ENCODE data around the gene CABCOCO1.

Gene CABCOCO1

DNA sequence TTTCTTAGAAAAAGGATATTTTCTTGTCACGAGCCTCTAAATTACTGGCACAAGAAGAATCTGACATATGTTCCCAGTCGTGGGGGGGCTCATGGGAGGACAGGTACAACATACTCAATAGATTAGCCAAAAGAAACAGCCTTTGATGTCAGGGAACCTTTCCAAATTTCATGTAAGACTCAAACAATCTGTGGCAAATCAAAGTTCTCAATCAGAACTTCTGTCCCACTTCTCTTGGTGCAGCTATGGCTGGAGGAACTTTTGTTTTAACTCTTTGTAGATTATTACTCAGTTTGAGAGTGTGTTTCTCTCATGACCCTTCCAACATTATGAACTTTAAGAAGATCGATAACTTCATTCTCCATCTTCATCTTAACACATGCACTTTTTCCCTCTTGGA lies 124.4 kb downstream of the CABCOCO1 start:
- DNase-seq: no peak

DNA sequence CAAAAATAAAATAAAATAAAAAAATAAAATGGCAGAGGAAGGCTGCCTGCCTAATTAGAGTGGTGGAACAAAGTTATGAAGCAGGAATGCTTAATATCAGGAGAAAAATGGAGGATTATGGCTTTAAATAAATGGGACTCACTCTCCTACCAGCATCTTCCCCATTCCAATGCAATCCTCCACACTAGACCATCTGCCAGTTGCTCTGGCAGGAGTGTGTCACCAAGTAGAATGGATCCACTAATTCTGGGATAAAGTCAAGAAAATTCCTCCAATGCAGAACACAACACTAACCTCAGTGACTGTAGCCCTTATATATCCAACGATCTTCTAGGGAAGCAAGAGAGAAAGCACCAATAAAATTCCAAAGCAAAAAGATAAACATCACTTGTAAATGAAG lies 126.3 kb downstream of the CABCOCO1 start:
- DNase-seq: no peak

DNA sequence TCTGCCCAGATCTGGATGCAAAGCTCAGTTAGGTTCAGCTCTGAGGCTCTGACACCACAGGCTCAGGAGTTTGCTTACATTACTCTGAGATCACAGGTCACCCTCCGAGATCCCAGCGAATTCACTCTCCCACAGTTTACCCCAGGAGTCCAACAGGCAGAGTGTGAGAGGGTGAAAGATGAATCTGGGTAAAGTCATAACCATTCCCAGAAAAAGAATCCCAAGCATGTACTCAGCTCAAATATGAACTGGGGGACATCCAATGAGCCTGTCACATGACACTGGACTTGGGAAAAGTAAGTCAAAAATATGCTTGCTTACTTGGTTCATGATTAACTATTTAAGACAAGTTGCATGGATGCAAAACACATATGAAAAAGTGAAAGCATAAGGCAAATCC lies 128.5 kb downstream of the CABCOCO1 start:
- no peak for DNase-seq

DNA sequence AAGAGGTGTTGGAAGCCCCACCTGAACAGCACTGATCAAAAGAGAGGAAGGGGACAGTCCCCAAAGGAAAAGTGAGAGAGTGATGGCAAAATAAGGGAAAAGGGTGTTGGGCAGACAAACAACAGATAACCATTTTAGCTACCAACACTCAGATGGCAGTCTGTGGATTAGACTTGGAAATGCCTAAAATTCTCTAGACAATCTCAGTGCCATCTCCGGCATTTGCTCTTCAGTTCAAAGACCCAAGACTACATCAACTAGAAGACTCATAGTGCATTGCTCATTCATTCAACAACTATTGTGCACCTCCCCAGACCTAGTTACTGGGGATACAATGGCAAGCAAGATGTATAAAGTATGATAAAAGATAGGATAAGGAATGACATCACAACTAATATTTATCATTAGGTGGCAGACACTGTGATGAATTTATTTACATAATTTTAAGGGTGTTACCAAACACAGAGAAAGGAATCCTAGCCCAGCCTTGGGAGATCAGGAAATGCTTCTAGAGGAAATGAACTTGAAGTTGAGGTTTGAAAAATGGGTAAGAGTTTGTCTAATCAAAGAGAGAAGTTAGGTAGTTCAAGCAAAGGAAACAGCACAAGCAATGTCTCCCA lies 129.5 kb downstream of the CABCOCO1 start:
- DNase-seq: no peak

DNA sequence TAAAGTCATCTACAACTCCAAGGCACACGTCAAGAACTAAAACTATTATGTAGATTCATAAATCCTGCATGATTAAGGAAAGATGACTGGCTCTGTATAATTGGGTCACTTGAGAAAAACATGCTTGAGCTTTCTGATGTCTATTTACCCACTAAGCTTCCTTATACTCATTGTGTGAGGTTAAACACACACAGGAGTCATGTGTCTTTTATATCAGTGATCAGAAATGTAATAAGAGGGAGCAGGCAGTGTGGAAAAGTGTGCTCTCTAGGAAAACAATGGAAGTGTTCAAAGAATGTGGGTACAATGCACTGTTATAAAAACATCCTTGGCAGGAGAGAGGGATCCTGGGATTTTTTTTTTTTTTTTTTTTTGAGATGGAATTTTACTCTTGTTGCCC lies 130.2 kb downstream of the CABCOCO1 start:
- no peak for DNase-seq

DNA sequence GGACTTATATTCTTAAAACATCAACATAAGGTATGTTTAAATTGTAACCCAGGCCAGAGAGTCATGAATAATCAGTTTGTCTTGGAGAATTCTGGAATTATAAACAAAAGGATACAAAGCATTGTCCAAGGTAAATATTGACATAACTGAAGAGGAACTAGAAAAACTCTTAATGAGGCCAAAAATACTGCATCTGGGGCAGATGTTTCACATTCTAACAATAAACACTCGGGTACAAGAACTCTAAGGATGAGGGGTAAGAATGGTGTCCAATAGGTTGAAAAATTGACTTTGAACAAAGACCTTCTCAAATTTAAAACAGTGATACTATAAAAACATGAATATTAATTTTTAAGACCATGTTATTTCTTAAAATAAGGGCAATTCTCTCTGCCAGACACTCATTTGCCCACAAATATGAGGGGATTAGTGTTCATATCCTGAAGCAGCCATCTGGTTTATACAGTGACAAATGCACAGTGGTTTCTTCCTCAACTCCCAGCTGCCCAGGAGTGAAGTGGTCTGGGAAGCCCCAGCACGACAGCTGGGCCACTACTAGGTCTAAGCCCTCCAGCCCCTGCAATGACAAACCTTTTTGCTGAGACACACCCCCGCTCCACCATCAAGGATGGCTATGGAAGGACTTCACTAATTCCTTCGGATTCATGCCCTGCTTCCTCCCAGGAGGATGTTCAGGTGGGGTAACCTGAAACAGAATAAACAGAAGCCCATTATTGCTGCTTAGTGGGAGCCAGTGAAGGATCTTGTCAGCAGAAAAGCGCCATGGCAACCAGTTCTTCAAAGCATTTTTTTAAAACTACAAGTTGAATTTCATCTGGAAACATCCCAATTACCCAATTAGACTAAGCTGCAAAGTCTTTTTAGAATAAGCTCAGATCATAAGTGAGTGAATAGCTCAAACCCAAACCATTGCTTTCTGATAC lies 131.3 kb downstream of the CABCOCO1 start:
- no peak for DNase-seq

DNA sequence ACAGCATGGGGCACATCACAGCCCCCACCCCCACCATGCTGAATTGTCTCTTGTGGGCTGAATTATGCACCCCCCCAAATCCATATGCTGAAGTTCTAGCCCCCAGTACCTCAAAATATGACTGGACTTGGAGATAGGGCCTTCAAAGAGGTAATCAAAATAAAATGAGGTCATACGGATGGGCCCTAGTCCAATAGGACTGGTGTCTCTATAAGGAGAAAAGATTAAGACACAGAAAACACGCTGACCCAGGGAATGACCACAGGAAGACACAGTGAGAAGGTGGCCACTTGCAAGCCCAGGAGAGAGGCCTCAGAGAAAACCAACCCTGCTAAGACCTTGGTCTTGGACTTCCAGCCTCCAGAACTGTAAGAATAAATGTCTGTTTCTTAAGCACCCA lies 132.4 kb downstream of the CABCOCO1 start:
- DNase-seq: no peak

DNA sequence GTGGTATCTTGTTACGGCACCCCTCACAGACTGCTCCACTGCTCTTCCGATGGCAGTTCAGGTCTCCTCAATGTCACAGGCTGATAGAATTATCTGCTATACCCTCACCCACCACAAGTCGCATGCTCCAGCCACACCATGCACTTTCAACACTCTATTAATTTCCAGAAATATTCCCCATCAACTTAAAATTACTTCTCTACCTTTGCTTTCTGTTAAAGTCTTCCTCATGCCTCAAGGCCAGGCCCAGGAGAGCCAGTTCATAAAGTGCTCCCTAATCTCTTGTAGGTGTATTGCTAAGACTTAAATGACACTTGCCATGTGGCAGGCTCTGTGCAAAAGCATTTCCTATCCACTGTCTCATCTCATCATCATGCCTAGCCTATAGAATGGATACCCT lies 132.8 kb downstream of the CABCOCO1 start:
- DNase-seq: no peak

DNA sequence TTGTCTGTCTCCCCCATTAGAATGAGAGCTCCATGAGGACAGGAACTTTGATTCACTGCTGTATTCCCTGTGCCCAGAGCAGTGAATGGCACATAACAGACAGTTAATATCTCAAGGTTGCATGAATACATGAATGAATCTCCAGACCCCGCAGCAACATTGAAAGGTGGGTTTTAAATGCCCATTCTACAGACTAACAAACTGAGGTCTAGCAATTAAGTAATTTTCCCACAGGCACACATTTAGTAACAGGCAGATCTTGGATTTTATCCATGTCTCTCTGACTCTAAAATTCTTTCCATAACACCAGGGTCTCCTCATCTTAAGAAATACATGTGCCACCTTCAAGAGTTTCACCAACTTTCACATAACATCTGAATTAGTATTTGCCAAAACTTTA lies 134.1 kb downstream of the CABCOCO1 start:
- DNase-seq: no peak

DNA sequence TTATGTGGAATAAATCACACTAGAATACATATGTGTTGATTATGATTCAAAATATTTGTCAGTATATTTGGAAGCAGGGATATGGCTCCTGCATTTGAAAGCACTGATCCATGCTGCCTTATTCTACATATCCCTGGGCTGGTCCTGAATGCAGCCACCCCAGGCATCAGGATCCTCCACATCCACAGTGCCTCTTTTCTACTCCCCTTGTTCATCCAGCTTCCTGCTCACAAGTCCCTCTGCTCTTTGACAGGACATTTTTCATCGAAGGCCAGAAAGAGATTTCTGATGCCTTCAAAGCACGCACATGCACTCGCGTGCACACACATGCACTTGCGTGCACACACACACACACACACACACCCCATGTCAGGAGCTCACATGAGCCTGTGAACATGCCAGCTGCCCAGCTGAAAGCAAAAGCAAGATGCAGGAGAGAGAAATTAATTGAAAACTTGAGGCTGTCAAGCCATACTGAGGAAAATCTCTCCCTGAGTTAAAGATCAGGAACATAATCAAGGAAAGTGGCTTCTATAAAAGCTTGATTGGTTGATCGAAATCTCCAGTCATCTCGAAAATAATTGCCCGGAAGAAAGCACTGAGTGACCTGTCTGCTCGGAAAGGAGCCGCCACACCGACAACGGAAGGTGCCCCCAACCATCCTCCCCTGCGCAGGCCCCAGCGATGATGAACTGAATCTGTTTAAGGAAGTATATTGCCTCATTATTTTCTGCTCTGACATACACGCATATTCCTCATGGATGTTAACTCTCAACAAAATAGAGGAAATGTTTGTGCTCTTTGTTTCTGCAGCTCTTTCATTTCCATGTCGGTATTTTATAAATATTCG lies 134.8 kb downstream of the CABCOCO1 start:
- DNase-seq: no peak

DNA sequence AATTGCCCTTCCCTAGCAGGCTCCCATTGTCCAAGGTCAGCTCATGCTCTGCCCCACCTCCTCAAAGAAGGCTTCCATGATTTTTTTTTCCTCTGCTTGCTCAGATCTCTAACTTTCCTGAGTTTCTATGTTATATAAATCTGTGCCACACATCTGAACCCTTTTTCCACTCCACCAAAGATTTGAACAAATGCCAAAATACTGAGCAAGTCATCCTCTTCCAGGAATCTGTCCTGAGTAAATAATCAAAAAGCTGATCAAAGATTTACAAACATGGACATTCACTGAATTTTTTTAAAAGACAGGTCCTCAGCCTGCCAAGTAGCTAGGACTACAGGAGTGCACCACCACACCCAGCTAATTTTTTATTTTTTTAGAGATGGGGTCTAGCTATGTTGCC lies 136.0 kb downstream of the CABCOCO1 start:
- no peak for DNase-seq

DNA sequence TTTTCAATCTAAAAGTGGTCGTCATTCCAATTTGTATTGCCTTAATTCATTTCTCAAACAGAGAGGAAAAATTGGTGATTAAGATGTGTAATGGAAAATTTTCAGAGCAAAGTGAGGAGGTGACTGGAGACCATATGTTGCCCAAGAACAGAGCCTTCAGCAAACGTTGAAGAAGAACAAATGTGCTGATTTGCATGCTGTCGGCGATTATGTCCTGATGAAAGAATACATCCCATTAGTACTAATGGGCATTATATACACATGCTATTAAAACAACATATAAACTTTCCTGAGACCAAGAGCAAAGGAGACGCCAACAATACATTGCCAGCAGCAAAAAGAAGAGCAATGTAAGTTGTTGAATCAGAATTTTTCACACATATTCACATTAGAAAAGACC lies 138.8 kb downstream of the CABCOCO1 start:
- no peak for DNase-seq

DNA sequence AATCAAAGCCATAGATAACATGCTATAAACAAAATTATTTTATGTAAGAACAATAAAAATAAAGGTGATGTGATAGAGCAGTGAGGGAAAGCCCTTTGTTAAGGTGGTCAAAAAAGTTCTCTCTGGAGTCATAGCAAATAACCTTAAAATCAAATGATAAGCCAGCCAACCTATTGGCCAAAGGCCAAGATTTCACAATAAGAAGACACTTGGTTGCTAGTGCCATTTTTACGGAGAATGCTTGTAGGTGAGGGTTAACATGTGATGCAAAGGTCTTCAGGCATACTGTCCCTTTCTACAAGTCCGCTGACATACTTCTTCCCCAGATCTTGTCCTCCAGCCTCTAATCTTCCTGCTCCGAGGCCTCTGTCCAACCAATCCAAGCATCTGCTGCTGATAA lies 140.5 kb downstream of the CABCOCO1 start:
- no peak for DNase-seq

DNA sequence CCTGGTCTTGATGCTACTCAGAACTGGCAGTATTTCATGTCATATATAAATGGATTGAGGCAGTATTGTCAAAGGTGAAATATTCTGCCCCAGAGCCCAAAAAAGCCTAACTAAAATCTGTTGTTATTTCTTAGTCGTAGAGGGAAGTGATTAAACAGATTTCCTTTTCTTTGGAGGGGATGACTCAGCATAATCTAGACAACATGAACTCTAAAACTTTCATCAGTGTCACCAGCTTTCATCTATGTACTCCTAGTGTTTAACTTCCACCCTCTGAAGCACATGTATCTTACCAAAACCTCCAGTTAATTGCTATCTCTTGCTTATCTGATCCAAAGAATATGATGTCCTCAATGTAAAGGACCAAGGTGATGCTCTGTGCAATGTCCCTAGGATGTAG lies 141.7 kb downstream of the CABCOCO1 start:
- no peak for DNase-seq

DNA sequence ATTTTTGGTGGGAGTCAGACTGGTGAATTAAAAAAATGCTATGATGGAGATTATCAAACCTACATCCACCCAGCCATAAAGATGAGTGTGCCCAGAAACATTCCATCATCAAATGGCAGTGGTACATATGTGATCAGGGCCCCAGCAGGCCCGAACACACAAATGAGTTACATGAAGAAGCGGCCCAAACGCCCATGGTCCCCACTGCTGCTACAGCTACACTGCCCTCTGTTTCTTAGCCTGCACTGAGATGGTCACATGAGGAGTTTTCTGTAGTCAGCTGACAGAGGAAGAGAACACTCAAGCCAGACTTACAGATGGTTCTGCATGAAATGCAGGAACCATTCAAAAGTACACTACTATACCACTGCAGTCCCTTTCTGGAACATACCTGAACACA lies 142.4 kb downstream of the CABCOCO1 start:
- no peak for DNase-seq

DNA sequence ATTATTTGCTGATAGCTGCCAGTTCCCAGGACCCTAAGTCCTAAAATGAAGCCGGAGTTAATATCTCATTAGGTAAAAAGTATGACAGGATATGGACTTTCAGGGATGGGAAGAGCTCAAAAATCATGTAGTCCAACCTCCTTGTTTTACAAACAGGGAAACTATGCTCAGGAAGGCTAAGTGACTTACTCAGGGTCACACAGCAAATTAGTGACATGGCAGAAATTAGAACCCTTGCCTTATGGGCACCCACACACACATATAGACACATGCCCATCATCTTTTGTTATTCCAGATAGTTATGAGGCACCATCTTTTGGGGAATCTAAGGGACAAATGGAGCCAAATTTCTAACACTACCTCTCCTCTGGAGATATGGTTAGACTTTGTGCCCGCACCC lies 147.5 kb downstream of the CABCOCO1 start:
- no peak for DNase-seq

DNA sequence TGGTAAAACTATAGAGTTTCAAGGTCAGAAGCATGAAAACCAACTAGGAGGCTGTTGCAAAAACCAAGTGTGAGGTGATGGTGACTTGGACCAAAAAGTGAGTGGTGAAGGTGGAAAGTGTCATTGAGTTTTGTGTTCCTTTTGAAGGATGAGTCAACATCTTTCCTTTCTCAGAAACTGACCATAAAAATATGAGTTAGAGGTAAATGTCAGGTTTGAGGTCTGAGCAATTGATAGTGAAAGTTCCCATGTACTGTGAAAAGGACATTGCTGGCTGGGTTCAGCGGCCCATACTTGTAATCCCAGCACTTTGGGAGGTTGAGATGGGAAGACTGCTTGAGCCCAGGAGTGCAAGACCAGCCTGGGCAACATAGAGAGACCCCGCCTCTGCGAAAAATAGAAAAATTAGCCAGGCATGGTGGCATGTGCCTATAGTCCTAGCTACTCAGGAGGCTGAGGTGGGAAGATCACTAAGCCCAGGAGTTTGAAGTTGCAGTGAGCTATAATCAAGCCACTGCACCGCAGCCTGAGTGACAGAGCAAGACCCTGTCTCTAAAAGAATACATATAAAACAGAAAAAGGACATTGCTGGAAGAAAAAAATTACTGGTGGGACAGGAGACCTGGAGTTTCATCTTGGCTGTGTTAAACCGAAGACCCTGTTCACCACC lies 149.5 kb downstream of the CABCOCO1 start:
- no peak for DNase-seq

DNA sequence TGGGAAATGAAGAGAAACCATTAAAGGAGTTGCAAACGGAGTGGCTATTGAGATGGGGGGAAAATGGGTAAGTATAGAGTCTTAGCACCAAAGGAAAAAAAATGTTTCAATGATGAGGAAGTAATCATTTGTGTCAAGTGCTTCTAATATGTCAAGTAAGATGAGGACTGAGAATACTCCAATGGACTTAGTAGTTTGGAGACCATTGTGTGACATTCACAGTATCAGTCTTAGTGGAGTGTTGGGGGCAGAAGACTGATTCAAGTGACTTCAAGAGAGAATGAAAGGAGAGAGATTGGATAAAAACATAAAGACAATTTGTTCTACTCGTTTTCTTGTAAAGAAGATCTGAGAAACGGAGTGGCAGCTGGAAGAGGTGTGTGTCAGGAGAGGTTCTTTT lies 150.2 kb downstream of the CABCOCO1 start:
- DNase-seq: no peak

DNA sequence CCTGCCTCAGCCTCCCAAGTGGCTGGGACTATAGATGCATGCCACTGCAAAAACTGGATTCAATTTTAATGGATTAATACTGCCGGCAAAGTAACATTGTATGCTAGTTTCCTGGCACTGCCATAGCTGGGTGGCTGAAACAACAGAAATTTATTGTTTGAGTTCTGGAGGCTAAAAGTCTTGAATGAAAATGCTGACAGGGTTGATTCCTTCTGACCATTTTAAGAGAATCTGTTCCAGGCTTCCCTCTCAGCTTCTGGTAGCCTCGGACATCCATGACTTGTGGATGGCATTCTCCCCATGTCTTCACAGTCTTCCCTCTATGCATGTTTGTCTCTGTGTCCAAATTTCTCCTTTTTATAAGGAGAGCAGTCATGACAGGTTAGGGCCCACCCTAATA lies 151.4 kb downstream of the CABCOCO1 start:
- no peak for DNase-seq

DNA sequence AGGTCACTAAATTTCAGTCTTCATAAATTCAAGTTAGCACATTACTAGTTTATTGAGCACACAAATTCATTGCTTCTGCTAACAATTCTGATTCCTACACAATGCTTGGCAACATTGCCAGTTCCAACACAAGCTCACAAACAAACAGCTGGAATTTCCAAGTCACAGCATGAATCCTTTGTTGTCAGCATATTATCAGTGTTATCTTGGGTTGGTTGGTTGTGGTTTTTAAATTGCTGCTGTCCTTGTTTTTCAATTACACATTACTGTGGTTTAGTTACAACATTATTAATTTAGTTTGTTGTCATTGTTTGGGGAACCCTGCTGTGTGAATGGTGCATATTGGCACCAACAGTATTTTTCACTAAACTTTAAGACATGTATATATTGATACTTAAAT lies 152.8 kb downstream of the CABCOCO1 start:
- DNase-seq: no peak
